PC-3 (cell line): Measurements from ENCODE around the gene ADCYAP1R1. TPM values are rescaled to one million over a fixed set of nuclear protein-coding genes. Genes with fewer than 3 reads are reported as not detected.
A peak's percentile ranks its signal among the peaks of the same experiment; 100 is the strongest.

Source experiments
- ATAC-seq: fragments of 200-7000 bp; cut with Tn5 transposase; 2 replicates; pipeline ENCODE4 v1.9.1; 2020; ENCODE audit warnings: mild to moderate bottlenecking, moderate library complexity
- BruUV-seq: library from RNA; stranded (reverse); fragments of 400-500 nt; replicated peaks from 2 replicates; lab custom pipeline; 2021; lab: Mats Ljungman, UMichigan
- CTCF ChIA-PET: fragments of 300-600 bp; sonication (Branson Sonifier 250); formaldehyde crosslinking; loops from one replicate; lab custom pipeline; 2022; ENCODE audit warnings: antibody characterized with exemption; lab: Charles Lee
- POLR2A ChIA-PET: fragments of 300-600 bp; sonication (Branson Sonifier 250); formaldehyde crosslinking; loops from one replicate; lab custom pipeline; 2022; ENCODE audit warnings: antibody characterized with exemption; ENCODE audit not compliant: unreplicated experiment; lab: Charles Lee
- DNase-seq: peaks from one replicate; pipeline ENCODE4 v3.0.0-alpha.2; 2015
- H2AFZ ChIP-seq: fragments of 300-600 bp; sonication (generic); 2 replicates; pipeline ENCODE4 v1.6.0; 2016; ENCODE audit warnings: antibody characterized with exemption, low read length
- H3F3A ChIP-seq: fragments of 300-600 bp; sonication (generic); one replicate; pipeline ENCODE4 v1.6.0; 2017; ENCODE audit warnings: antibody characterized with exemption, low read length, control low read depth, mild to moderate bottlenecking; ENCODE audit not compliant: unreplicated experiment
- H3K27ac ChIP-seq: fragments of 300-600 bp; sonication (generic); 2 replicates; pipeline ENCODE4 v1.5.1; 2016; ENCODE audit warnings: mild to moderate bottlenecking, low read length
- H3K27me3 ChIP-seq: fragments of 300-600 bp; sonication (generic); 2 replicates; pipeline ENCODE4 v1.6.1; 2016; ENCODE audit warnings: low read length, mixed read lengths
- H3K36me3 ChIP-seq: fragments of 300-600 bp; sonication (generic); 2 replicates; pipeline ENCODE4 v1.6.1; 2016; ENCODE audit warnings: low read depth, mixed run types, low read length, mixed read lengths
- H3K4me1 ChIP-seq: fragments of 300-600 bp; sonication (generic); 2 replicates; pipeline ENCODE4 v1.5.1; 2016; ENCODE audit warnings: low read length; ENCODE audit not compliant: insufficient read depth
- H3K4me2 ChIP-seq: fragments of 300-600 bp; sonication (generic); 2 replicates; pipeline ENCODE4 v1.6.0; 2016; ENCODE audit warnings: low read length
- H3K4me3 ChIP-seq: fragments of 300-600 bp; sonication (generic); 2 replicates; pipeline ENCODE4 v1.5.1; 2016; ENCODE audit warnings: mild to moderate bottlenecking, low read length, mixed read lengths
- H3K79me2 ChIP-seq: fragments of 300-600 bp; sonication (generic); 2 replicates; pipeline ENCODE4 v1.6.1; 2017; ENCODE audit warnings: low read length, mixed read lengths
- H3K9ac ChIP-seq: fragments of 300-600 bp; sonication (generic); 2 replicates; pipeline ENCODE4 v1.6.0; 2016; ENCODE audit warnings: mild to moderate bottlenecking, low read length
- H3K9me2 ChIP-seq: fragments of 300-600 bp; sonication (generic); replicated peaks from 2 replicates; pipeline ENCODE4 v1.6.1; 2016; ENCODE audit warnings: mixed run types, low read length, mixed read lengths
- H3K9me3 ChIP-seq: fragments of 300-600 bp; sonication (generic); 2 replicates; pipeline ENCODE4 v1.6.1; 2016; ENCODE audit warnings: low read length, mixed read lengths
- H4K20me1 ChIP-seq: fragments of 300-600 bp; sonication (generic); 2 replicates; pipeline ENCODE4 v1.6.1; 2016; ENCODE audit warnings: low read length, mixed read lengths
- CTCF ChIP-seq: fragments of 300-600 bp; sonication (generic); conservative IDR thresholded peaks from 2 replicates; pipeline ENCODE4 v1.5.1; 2017; ENCODE audit warnings: antibody characterized with exemption, low read depth, mild to moderate bottlenecking, low read length
- EZH2 ChIP-seq: fragments of 300-600 bp; sonication (generic); IDR thresholded peaks from one replicate; pipeline ENCODE4 v1.6.1; 2017; ENCODE audit warnings: antibody characterized with exemption, mild to moderate bottlenecking, low read length; ENCODE audit not compliant: unreplicated experiment
- EZH2phosphoT487 ChIP-seq: fragments of 300-600 bp; sonication (generic); IDR thresholded peaks from 2 replicates; pipeline ENCODE4 v1.6.1; 2018; ENCODE audit warnings: mild to moderate bottlenecking, antibody characterized with exemption, low read length, borderline replicate concordance
- intact Hi-C: fragments of 100-400 bp; cut with micrococcal nuclease; formaldehyde crosslinking; loops from 2 replicates; pipeline ENCODE4 v1.9.0; 2023
- total RNA-seq: library from RNA; depleted of rRNA; stranded (reverse); fragments of >200 nt; gene quantifications from 2 replicates; pipeline ENCODE4 v1.2.3, GENCODE V29; 2014

The ADCYAP1R1 gene
- total RNA-seq, 1 experiment from 2014 or later = not detected

GRCh38 chr7:31054608-31055278 lies 2.6 kb downstream of the ADCYAP1R1 start:
- Histone ChIP-seq H3K4me1 (no peaks in the 10 kb centered on the region), H3K36me3 (no peaks in the 10 kb centered on the region), H3K4me2 (no peak overlapping the region), H3K27me3 (peaks cover 40% of the 10 kb centered on the region), H3K9ac (no peak overlapping the region), H2AFZ (no peak overlapping the region), H3K9me3 (no peaks in the 10 kb centered on the region), H3F3A (no peaks in the 10 kb centered on the region), H3K9me2 (no peaks in the 10 kb centered on the region), H3K27ac (no peak overlapping the region), H4K20me1 (no peaks in the 10 kb centered on the region), H3K79me2 (no peaks in the 10 kb centered on the region), H3K4me3 (no peak overlapping the region)
- BruUV-seq = no TSS peak
- intact Hi-C loops = no loop called here
- ChIA-PET POLR2A (no interaction called here), CTCF (no interaction called here)
- DNase-seq (no peak), ATAC-seq (no peak)
- no peak for TF ChIP-seq CTCF
- TF ChIP-seq EZH2 = no peak
- TF ChIP-seq EZH2phosphoT487 = no peak

GRCh38 chr7:31055471-31055870 lies 3.4 kb downstream of the ADCYAP1R1 start:
- Histone ChIP-seq H3K36me3 (no peaks in the 10 kb centered on the region), H4K20me1 (no peaks in the 10 kb centered on the region), H3K9ac (no peak overlapping the region), H3K4me2 (no peak overlapping the region), H3K9me2 (no peaks in the 10 kb centered on the region), H3F3A (no peaks in the 10 kb centered on the region), H3K4me1 (no peaks in the 10 kb centered on the region), H2AFZ (no peak overlapping the region), H3K9me3 (no peaks in the 10 kb centered on the region), H3K4me3 (no peak overlapping the region), H3K27ac (no peak overlapping the region), H3K27me3 (peaks cover 33% of the 10 kb centered on the region), H3K79me2 (no peaks in the 10 kb centered on the region)
- no TSS peak for BruUV-seq
- intact Hi-C loops = no loop called here
- ATAC-seq = no peak
- ChIA-PET CTCF (no interaction called here), POLR2A (no interaction called here)
- no peak for DNase-seq
- no peak for TF ChIP-seq EZH2phosphoT487
- TF ChIP-seq EZH2 = no peak

GRCh38 chr7:31056775-31057346 lies 4.8 kb downstream of the ADCYAP1R1 start:
- Histone ChIP-seq H3K4me1 (no peaks in the 10 kb centered on the region), H3K9me2 (no peaks in the 10 kb centered on the region), H3K79me2 (no peaks in the 10 kb centered on the region), H3K36me3 (no peaks in the 10 kb centered on the region), H4K20me1 (no peaks in the 10 kb centered on the region), H3K4me2 (no peak overlapping the region), H3K9ac (no peak overlapping the region), H3K4me3 (no peak overlapping the region), H3K9me3 (no peaks in the 10 kb centered on the region), H3F3A (no peaks in the 10 kb centered on the region), H3K27ac (no peak overlapping the region), H2AFZ (no peak overlapping the region), H3K27me3 (peaks cover 20% of the 10 kb centered on the region)
- no peak for TF ChIP-seq EZH2phosphoT487
- TF ChIP-seq CTCF = peak; percentile 35
- no peak for TF ChIP-seq EZH2
- no peak; the same call in 1 of the 2 replicates for ATAC-seq
- intact Hi-C loops = no loop called here
- peak; percentile 3 for DNase-seq
- ChIA-PET CTCF (no interaction called here), POLR2A (no interaction called here)
- no TSS peak for BruUV-seq
